HUES48 (cell line): ENCODE measurements around the gene CBL.
A peak's percentile ranks its signal among the peaks of the same experiment; 100 is the strongest.

Experiments used
- H3K27ac ChIP-seq: one replicate; pipeline ENCODE4 v1.7.0; 2013; ENCODE audit warnings: low read depth, low read length, inconsistent platforms
- H3K27me3 ChIP-seq: 2 replicates; pipeline ENCODE4 v1.6.1; 2013; ENCODE audit warnings: mild to moderate bottlenecking, low read length; ENCODE audit not compliant: control insufficient read depth, insufficient read depth
- H3K36me3 ChIP-seq: 2 replicates; pipeline ENCODE4 v1.6.1; 2013; ENCODE audit warnings: low read length; ENCODE audit not compliant: control insufficient read depth, insufficient read depth
- H3K4me1 ChIP-seq: 2 replicates; pipeline ENCODE4 v1.6.1; 2013; ENCODE audit warnings: mild to moderate bottlenecking, low read length; ENCODE audit not compliant: control insufficient read depth, insufficient read depth
- H3K4me3 ChIP-seq: 2 replicates; pipeline ENCODE4 v1.5.1; 2013; ENCODE audit warnings: mild to moderate bottlenecking, low read depth, low read length
- H3K9ac ChIP-seq: 2 replicates; pipeline ENCODE4 v1.6.1; 2013; ENCODE audit warnings: mild to moderate bottlenecking, low read depth, low read length, moderate library complexity
- H3K9me3 ChIP-seq: 2 replicates; pipeline ENCODE4 v1.6.1; 2013; ENCODE audit warnings: low read length; ENCODE audit not compliant: control insufficient read depth, insufficient read depth

Gene CBL

GRCh38 chr11:119351232-119351631 is 145.1 kb downstream of the CBL start:
- H3K36me3 ChIP-seq = no peaks in the 10 kb centered on the region
- H3K27me3 ChIP-seq = peaks cover 16% of the 10 kb centered on the region
- no peak overlapping the region for H3K4me3 ChIP-seq
- no peak overlapping the region for H3K27ac ChIP-seq
- no peaks in the 10 kb centered on the region for H3K9me3 ChIP-seq
- no peak overlapping the region for H3K9ac ChIP-seq
- no peaks in the 10 kb centered on the region for H3K4me1 ChIP-seq

DNA sequence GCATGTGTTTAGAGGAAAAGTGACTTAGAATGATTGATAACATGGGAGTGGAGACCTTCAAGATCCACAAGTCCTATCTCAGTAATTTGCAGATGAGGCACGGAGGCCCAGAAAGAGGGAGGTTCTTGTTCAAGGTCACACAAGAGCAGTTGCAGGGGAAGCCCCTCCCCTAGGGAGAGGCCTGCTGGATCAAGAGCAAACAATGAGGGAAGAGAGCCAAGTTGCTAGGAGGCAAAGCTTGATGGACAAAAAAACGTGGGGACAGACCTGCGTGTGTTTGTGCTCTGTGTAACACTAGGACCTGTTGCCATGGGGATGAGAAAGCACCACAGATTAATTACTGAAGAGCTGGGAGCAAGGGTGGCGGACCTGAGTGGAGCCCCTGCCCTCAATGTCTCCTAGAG is 146.7 kb downstream of the CBL start:
- Histone ChIP-seq H3K4me3 (no peak overlapping the region), H3K9me3 (no peaks in the 10 kb centered on the region), H3K9ac (no peak overlapping the region), H3K36me3 (peaks cover 2% of the 10 kb centered on the region; the same call in 1 of the 2 replicates), H3K27me3 (peaks cover 17% of the 10 kb centered on the region), H3K27ac (no peak overlapping the region), H3K4me1 (no peaks in the 10 kb centered on the region)

- no peaks in the 10 kb centered on the region for H3K9me3 ChIP-seq
- H3K36me3 ChIP-seq = peaks cover 16% of the 10 kb centered on the region; the same call in 1 of the 2 replicates
- no peak overlapping the region for H3K9ac ChIP-seq
- H3K4me3 ChIP-seq = no peak overlapping the region
- no peaks in the 10 kb centered on the region for H3K4me1 ChIP-seq
- peaks cover 18% of the 10 kb centered on the region for H3K27me3 ChIP-seq
- no peak overlapping the region for H3K27ac ChIP-seq
Measured at GRCh38 chr11:119355091-119355843, 149.1 kb downstream of the CBL start.

DNA sequence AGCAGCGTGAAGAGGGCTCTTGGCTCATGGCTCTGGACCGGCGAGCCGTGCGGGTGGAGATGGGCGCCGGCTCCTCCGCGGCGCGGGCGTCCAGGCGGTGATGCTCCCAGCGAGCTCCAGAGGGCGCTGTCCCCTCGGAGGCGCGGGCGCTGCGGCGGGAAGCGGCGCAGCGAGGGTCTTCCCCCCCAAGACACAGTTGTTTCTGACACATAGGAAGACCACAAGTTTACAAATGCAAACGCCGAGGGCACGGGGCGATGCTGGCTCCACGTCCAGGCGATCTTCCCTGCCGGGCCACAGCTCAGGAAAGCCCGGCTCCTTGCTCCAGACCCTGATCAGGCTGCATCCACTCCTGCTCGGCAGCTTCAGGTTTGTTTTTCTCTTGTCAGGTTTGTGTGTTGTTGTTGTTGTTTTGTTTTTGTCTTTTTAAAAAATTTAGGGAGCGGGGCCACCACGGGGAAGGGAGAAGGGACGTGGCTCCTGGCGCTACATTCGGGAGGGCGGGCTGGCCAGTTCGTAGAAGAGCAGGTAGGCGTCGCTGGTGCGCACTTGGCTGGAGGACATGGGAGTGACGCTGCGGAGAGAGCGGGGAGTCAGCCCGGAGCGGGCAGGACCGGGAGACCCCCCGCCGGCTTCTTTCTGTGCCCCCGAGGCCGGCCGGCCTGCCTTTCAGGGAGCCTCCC is 150.4 kb downstream of the CBL start:
- peak overlapping the region; percentile 78 for H3K4me3 ChIP-seq

DNA sequence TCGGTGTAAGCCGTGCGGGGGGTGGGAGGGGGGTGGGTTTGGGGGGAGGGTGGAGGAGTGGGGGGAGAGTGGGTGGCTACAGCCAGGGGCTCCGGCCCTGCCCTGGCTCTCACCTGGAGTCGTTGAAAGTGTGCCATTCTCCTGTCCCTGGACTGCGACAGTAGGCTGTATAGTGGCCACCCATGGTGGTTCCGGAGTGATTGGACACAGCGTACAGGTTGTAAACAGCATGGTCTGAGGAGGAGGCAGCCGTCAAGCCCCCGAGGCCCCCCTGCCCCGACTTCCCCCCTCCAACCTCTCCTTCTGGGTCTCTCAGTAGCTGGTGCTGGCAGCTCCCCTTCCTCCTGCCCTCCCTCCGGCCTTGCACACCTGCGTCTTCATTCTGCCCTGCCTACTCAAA is 150.9 kb downstream of the CBL start:
- Histone ChIP-seq H3K9ac (no peak overlapping the region), H3K9me3 (no peaks in the 10 kb centered on the region), H3K36me3 (peaks cover 16% of the 10 kb centered on the region; the same call in 1 of the 2 replicates), H3K4me3 (no peak overlapping the region; the same call in 1 of the 2 replicates), H3K4me1 (peaks cover 16% of the 10 kb centered on the region), H3K27ac (no peak overlapping the region), H3K27me3 (peaks cover 20% of the 10 kb centered on the region)

More for the DNA sequence above, 150.4 kb downstream of the CBL start:
- no peaks in the 10 kb centered on the region for H3K9me3 ChIP-seq
- peak overlapping the region; percentile 55 for H3K9ac ChIP-seq
- peaks cover 16% of the 10 kb centered on the region; the same call in 1 of the 2 replicates for H3K36me3 ChIP-seq
- H3K27me3 ChIP-seq = peaks cover 18% of the 10 kb centered on the region
- peaks cover 10% of the 10 kb centered on the region for H3K4me1 ChIP-seq
- H3K27ac ChIP-seq = peak overlapping the region; percentile 57
